Forelimb muscle (tissue), 1 donor: ENCODE measurements around the gene CABLES1. TPM values are rescaled to one million over a fixed set of nuclear protein-coding genes. Genes with fewer than 3 reads are reported as not detected.
"Not testable (repeated sequence)": the region's sequence is repeated elsewhere in the genome, so short reads cannot be mapped to it uniquely, and the experiment has no call there.

ENCODE experiments used
- DNase-seq: peaks from one replicate; pipeline ENCODE4 v3.0.0-alpha.2; 2013; ENCODE audit warnings: low read depth
- polyA plus RNA-seq: library from polyadenylated mRNA; unstranded; fragments of 120-200 nt; gene quantifications from one replicate; pipeline ENCODE4 v1.2.1, GENCODE V29; 2013; ENCODE audit not compliant: insufficient read length

Gene CABLES1
- polyA plus RNA-seq, 1 donor = 5.3 TPM

DNA sequence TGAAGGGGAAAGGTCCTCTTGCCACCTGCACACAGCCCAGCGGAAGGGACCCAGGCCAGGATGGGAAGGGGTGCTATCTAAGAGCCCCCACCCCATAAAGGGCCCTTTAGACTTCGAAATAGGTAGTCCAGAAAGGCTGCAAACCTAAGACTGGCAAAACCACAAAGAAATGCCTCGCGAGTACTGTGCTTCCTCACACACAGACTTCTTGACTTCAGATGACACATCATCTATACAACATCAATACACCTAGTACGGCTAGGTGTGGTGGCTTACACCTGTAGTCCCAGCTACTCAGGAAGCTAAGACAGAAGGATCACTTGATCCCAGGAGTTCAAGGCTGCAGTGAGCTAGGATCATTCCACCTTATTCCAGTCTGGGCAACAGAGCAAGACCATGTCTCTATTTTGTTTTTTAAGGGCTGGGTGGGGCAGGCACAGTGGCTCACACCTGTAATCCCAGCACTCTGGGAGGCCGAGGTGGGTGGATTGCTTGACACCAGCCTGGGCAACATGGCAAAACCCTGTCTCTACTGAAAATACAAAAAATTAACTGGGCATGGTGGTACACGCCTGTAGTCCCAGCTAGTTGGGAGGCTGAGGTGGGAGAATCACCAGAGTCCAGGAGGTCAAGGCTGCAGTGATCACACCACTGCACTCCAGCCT is 125.8 kb downstream of the CABLES1 start:
- DNase-seq = no peak

DNA sequence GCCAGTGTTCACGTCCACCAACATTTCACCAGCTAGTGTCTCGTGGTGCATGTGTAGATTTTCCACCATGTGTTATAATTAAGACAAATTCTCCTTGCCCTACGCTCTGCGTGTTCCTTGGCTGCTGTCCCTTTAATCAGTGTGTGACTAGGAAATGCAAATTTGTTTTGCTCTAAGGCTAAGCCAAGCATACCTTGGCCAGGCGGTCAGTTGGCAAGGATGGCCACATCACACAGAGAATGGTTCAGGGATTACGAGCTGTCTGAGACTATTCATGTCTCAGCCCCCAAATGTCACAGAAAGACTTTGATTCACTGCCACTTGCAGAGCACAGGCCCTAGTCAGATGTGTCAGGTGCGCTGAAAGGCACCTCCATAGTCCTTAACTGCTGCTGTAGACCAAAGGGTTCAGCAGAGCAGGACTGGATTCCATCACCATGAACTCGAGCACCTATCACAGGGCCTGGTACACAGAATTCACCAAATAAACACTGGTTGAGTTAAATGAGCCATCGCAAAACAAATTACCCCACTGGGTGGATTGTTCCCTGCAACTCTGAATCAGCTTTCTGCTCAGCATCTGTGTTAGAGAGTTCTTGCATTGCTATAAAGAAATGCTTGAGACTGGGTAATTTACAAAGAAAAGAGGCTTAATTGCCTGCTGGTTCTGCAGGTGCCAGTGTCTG is 128.4 kb downstream of the CABLES1 start:
- no peak for DNase-seq

DNA sequence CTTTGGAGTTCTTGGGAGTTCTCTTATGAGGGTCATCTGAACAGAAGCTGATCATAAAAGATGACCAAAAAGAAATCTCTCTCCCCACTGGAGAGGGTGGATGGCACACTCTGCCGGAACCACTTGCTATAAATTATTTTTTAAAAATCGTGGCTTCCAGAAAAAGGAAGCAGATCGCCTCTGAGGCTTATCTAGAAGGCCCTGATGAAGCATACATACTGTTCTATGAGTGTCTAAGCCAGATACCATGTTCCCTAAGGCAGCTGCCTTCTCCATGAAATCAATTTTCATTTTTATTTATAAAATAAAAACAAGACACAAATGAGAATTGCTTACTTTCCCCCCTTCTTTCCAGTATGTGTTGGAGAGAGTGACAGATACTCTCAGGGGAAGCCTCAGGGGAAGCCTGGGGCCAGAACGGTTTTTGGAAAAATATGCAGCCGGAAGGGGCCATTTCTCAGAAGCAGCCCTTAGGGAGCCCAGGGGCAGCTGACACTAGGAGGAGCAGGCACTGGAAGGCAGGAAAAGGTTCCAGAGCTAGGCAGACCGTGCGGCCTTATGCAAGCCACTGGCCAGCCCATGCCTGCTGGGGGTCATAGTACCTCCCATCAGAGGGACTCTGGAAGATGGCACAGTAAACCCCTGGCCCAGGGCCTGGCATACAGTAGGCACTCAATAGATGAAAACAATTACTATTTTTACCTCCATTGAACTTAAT is 130.6 kb downstream of the CABLES1 start:
- no peak for DNase-seq

DNA sequence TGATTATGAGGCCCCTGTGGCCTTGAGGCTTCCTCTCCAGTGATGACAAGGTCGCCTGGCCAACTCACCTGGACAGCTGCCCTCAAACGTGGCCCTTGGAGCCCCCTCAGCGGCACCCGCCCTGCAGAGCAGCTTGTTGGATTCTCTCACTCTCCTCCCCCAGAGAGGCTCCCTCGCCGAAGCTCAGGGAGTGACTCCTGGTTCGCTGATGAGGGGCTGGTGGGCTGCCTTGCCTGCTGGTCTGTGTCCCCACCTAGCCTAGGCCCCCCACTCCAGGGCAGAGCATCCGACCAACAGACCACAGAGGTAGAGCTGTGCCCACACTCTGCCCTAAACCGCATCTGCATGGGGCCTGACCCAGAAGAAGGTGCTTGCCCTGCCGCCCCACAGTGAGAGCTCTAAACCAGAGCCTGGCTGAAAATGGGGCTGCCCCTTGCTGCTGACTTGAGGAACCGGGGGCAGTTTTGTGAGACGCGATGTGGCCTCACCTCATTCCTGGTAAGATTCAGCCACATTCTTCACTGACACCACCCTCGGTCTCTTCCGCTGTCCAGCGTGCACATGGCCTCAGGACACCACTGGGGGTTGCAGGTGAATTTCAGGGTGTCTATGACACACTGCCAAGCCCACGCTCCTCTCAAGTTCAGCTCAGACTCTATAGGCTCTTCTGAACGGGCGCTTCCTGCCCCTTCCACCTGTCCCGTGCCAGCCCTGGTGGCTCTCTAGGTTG is 131.6 kb downstream of the CABLES1 start:
- no peak for DNase-seq

DNA sequence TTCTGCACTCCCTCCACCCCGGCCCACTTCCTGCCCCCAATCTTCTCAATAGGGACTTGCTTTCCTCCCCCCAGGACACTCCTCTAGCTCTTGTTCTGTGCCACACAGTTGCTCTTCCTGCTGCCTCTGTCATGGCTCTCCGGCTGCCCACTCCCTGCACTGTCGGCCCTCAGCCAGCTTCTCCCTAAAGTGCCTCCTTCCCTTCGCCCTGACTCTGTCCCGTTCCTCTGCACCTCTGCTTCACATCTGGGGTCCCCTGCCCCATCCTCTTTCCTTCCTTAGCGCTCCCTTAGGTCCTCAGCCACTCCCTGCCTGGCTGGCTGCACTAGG is 132.1 kb downstream of the CABLES1 start:
- DNase-seq = no peak

DNA sequence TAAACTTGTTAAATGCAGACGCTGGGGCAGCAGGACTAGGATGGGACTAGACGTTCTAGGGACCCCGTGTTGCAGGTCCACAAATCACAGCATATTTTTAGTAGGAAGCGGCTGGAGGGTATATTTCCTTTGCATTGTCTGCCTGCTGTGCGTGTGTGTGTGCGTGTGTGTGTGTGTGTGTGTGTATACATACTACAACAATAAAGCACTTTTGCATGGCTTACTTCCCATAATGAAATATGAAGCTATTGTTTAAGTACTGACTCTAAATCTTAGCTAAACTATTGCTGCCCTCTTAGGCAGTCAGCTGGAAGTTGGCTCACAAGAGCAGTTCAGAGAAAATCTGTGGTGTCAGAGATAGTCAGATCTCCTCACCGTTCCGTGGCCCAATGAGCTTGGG is 133.4 kb downstream of the CABLES1 start:
- no peak for DNase-seq

DNA sequence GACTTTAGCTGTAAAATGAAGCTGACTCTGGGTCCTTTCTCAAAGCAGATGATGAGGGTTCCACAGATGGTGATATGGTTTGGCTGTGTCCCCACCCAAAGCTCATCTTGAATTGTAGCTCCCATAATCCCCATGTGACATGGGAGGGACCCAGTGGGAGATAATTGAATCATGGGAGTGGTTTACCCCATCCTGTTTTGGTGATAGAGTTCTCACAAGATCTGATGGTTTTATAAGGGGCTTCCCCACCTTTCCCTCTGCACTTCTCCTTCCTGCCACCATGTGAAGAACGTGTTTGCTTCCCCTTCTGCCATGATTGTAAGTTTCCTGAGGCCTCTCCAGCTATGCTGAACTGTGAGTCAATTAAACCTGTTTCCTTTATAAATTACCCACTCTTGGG is 133.8 kb downstream of the CABLES1 start:
- DNase-seq = not testable (repeated sequence)

DNA sequence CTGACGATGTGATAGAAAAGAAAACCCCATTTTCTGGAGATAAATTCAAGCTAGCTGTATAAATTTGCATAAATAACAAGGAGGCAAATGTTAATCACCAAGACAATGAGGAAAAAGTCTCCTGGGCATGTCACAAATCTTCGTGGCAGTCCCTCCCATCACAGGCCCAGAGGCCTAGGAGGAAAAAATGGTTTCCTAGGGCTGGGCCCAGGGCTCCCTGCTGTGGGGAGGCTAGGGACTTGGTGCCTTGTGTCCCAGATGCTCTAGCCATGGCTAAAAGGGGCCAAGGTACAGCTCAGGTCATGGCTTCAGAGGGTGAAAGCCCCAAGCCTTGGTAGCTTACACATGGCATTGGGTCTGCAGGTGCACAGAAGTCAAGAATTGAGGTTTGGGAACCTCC is 134.6 kb downstream of the CABLES1 start:
- DNase-seq = no peak

DNA sequence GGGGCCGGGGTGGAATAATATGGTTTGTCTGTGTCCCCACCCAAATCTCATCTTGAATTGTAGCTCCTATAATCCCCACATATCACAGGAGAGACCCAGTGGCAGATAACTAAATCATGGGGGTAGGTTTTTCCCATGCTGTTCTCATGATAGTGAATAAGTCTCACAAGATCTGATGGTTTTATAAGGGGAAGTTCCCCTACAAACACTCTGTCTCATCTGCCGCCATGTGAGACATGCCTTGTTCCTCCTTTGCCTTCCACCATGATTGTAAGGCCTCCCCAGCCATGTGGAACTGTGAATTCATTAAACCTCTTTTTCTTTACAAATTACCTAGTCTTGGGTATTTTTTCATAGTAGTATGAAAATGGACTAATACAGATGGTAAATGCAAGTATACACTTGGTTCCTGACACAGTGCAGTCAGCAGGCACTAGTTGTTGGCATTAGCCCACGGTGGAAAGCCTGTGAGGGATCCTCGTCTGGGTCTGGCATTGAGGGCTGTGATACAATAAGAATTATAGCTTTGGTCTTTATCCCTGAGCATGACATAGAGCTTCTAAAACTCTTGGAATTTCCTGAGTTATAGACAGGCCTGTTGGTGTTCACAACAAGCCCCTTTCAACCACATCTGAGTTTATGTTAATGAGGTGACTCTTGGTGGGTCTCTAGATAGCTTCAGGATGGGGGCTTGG is 135.8 kb downstream of the CABLES1 start:
- DNase-seq = no peak

DNA sequence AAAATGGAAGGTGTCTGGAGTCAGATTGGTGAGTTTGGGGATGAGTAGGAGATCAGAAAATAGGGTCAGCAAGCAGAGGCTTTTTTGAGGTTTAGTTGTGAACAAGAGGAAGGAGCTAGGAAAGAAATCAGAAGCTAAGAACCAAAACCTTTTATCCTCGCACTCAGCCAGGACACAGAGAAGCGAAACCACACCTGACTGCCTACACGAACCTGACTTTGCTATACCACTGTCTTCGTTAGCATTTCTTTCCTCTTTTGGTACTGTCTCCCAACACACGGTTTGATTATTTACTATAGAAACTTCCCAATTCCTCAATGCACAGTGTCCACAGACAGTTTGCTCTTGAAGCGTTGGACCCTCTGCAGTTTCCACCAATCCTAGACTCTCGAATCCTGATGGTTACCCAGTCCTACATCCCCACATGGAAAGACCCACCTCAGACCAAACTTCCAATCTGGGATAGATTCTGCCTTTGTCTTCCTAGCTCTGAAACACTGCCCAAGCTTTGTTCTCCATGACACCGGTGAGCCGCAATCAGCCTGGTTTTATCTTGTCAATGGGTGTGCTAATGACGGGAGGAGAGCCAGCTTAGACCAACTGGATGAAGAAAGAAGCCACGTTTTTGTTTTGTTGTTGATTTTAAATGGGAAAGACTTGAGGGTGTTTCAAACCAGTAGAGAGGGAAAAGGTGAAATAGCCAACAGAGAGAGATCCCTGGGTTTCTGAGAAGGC is 137.4 kb downstream of the CABLES1 start:
- DNase-seq = no peak

DNA sequence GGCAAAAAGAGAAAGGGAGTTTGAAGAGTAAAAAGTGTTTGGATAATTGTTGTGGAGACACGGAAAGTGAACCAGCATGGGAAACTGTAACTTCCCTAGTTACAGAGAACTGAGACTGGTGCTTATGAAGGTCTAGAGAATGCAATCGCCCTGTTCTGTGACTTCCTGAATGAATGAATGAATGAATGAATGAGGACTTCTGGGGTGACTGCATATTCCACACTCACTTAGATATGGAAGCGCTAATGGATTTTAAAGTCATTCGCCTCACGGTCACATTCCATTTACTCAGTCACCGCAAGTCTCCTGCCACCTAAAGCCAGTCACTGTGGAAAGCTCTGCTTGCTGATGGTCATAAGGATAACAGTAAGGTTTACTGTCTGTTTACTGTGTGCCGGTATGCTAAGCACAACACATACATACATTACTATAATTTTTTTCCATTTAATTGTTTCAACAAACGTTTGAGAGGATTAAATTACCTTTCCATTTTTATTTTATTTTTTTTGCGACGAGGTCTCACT is 138.2 kb downstream of the CABLES1 start:
- no peak for DNase-seq

DNA sequence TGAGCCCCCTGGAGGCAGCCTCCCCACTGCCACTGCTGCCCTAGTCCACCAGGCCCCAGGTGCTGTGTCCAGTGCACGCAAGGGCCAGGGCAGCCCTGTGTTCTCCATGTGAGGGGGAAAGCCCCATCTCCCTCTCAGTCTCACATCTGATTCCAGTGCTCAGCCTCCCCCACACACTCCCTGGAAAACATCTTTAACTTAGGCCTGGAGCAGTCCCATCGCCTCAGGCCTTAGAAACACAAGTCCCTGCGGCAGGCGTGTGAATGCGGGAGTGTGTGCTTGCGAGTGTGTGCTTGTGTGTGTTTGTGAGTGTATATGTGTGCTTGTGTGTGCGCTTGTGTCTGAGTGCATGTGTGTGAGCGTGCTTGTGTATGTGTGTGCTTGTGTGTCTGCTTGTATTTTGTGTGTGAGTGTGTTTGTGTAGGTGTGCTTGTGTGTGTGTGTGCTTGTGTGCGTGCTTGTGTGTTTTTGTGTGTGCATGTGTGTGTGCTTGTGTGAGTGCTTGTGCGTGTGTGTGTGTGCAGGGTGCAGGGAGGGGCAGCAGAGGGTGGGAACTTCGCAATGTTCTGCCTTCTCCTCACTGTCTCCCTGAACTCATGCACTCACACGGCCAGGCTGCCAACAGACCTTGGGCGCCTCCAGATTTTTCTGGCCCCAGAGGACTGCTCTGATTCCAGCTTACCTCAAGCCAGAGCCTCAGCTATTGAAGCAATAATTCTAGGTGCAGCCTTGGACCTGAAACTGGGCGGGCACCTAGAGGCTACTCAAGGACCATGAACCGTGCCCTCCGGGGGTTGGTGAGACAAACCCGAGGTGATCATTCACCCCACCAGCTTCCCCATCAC is 139.6 kb downstream of the CABLES1 start:
- DNase-seq = no peak

DNA sequence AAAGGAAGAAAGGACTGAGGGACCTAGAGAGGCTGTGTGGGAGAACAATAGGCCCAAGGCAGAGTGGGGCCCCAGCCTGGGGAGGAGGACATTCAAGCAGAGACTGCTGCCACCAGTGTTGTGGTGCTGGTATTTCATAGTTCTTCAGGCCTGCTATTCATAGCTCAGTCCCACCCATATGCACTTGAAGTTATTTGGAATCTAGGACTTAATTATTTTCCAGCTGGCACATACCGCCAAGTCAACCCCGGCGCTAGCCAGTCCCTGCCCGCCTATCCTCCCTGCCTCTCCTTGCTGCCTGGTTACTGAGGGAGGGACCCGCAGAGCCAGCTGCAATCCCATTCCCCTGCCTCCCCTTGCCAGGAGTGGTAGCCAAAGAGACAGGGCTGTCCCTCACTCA is 141.2 kb downstream of the CABLES1 start:
- no peak for DNase-seq

DNA sequence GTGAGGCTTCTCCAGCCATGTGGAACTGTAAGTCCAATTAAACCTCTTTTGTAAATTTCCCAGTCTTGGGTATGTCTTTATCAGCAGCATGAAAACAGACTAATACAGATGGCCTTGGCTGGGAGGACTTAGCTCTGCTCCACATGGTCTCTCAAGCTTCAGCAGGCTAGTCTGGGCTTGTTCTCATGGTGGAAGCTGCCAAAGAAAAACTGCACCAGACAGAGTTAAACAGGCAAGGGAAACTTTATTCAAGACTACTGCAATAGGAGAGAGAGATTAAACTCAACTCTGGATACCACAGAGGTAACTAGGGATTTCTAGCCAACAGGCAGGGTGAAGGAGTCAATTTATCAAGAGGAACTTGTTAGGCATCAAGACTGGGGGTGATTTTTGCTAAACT is 142.1 kb downstream of the CABLES1 start:
- DNase-seq = no peak

DNA sequence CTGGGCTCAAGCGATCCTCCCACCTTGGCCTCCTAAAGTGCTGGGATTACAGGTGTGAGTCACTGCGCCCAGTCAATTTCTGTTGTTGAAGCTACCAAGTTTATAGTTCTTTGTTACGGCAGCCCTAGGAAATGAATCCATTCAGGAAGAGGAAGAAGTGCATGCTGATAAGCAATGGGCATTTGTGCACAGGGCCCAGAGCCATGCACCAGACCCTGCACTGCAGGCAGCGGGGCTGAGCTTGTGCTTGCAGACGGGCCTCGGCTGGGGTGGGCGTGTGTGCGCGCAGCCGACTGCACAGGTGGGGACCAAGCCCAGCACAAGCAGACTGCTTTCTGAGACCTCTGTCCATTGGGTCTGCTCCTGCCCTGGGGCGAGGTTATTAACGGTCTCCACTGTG is 144.6 kb downstream of the CABLES1 start:
- DNase-seq = no peak

DNA sequence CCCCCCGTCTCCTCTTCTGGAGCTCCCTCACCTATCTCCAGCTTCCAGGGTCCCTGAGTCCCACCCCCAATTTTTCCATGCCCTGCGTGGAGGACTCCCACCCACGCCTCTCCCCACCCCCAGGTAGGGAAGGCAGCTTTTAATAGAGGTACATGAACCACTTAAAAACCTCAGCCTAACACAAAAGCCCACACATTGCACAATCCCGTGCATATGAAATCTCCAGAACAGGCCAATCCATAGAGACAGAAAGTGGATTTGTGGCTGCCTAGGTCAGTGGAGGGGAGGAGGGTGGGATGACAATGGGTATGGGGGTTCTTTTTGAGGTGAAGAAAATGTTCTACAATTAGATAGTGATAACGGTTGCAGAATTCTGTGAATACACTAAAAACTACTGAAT is 145.6 kb downstream of the CABLES1 start:
- DNase-seq = no peak

DNA sequence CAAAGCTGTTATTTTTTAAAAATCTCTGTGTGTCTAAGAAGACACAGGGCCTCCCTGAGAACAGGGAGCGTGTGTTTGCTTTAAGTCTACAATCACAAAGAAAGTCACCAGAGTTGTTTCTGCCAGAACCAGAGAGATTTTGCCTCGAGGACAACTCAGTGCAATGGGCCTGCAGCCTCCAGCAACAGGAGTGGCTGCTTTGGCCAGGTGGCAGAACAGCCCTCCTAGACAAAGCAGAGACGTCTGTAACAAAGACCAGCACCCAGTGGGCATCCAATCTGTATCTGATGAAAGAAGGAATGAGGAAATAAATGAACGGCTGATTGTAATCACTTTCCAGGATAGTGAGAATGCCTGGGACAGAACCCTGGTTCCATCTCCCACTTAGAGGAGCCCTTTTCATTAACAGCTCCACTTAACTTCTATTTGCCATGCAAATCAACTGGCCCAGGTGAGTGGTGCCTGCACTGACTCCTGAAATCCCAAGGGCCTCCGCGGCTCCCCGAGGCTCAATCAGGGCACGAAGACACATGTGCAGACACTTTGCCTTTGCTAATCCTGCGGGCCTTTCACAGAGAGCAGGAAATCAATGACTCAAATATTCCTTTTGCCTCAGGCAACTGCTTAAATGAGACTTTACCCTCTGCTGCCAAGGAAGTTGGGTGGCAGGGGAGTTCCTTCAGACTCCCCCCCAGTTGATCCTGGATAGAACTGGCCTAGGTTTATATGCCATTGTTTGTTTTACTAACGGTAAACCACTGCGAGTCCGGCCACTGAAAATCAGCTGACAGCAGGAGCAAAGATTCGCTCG is 146.5 kb downstream of the CABLES1 start:
- DNase-seq = no peak

DNA sequence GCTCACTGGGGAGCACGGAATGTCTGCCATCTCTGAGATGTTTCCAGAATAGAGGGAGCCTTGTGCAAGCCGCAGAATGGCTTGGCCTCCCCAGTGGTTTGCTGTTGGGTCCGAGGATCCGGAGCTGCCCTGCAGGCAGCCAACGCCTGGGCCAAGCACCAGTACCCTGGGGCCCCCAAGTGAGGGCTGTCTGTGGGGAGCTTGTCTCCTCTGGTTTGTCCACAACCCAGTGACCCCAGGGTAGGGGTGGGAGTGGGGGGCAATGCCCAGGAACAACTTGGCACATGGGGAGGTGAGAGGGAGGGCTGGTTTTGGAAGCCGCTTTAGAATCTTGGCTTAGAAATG is 147.1 kb downstream of the CABLES1 start:
- no peak for DNase-seq

DNA sequence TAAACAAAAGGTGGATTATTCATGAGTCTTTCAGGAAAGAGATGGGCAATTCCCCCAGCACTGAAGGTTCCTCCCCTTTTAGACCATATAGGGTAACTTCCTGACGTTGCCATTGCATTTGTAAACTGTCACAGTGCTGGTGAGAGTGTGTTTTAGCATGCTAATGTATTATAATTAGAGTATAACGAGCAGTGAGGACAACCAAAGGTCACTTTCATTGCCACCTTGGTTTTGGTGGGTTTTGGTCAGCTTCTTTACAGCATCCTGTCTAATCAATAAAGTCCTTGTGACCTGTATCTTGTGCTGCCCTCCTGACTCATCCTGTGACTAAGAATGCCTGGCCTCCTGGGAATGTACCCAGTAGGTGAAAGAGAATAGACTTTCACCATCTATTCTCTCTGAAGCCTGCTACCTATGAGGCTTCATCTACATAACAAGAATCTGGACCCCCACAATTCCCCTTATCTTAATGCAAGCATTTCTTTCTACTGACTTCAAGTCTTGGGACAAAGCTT is 148.7 kb downstream of the CABLES1 start:
- DNase-seq = no peak
